GM18508 (cell line): ENCODE results near the gene DSG1.
"Not testable (repeated sequence)": the region's sequence is repeated elsewhere in the genome, so short reads cannot be mapped to it uniquely, and the experiment has no call there.

Experiments used
- ATAC-seq: cut with Tn5 transposase; IDR thresholded peaks from one replicate; pipeline ENCODE4 v1.9.1; 2021; ENCODE audit warnings: moderate number of reproducible peaks; ENCODE audit not compliant: insufficient read depth, unreplicated experiment

Gene DSG1

DNA sequence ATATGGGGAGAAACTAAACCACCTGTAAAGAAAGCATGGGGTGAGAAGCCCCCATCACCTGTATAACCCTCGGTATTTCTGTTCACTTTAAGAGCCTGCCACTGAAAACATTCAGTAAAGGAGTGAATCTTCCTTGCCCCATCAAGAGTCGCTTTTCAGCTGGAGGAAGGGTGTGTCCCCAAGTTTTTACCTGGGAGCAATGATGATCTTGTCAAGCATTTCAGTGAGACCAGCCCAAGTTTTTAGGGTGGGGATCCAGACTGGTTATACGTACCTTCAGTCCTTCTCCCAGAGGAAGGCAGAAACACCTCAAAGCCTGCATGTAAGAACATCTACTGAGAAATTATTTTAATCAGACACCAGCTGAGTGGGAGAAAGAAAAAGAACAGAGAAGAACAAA lies at the start of gene DSG1:
Gene DSG1, plus strand, starts transcription at position 301 of the 400 bp plus-strand sequence. CDS start 141 bp downstream, outside the sequence.
- no peak for ATAC-seq

- no peak for ATAC-seq
These were observed 49.0 kb upstream of the DSG1 start for GRCh38 chr18:31268985-31269406.

- ATAC-seq: no peak
These were observed 48.4 kb upstream of the DSG1 start for GRCh38 chr18:31269566-31269965.

DNA sequence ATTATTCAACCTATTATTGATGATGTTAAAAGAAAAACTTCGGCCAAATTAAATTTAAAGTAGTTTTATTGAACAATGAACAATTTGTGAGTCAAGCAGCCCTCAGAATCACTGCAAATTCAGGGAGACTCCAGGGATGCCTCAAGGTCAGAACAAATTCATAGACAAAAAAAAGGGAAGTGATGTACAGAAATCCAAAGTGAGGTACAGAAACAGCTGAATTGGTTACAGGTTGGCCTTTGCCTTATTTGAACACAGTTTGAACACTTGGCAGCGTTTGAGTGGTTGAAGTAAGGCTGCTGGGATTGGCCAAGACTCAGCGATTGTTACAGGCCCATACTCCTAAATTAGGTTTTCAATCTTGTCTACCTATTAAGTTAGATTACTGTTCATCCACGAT lies 47.4 kb upstream of the DSG1 start:
- no peak for ATAC-seq

- ATAC-seq: no peak
These were observed 44.0 kb upstream of the DSG1 start for GRCh38 chr18:31273812-31274527.

- ATAC-seq: no peak
These were observed 43.0 kb upstream of the DSG1 start for GRCh38 chr18:31274931-31275330.

- no peak for ATAC-seq
These were observed 42.1 kb upstream of the DSG1 start for GRCh38 chr18:31275722-31276463.

- ATAC-seq: no peak
These were observed 39.3 kb upstream of the DSG1 start for GRCh38 chr18:31278609-31279071.

GRCh38 chr18:31280502-31280901 lies 37.5 kb upstream of the DSG1 start:
- no peak for ATAC-seq

GRCh38 chr18:31281437-31281836 lies 36.5 kb upstream of the DSG1 start:
- ATAC-seq: no peak

GRCh38 chr18:31289446-31289845 lies 28.5 kb upstream of the DSG1 start:
- ATAC-seq: not testable (repeated sequence)

- no peak for ATAC-seq
These were observed 26.3 kb upstream of the DSG1 start for GRCh38 chr18:31291688-31292087.

- ATAC-seq: no peak
These were observed 23.7 kb upstream of the DSG1 start for GRCh38 chr18:31294199-31294747.

DNA sequence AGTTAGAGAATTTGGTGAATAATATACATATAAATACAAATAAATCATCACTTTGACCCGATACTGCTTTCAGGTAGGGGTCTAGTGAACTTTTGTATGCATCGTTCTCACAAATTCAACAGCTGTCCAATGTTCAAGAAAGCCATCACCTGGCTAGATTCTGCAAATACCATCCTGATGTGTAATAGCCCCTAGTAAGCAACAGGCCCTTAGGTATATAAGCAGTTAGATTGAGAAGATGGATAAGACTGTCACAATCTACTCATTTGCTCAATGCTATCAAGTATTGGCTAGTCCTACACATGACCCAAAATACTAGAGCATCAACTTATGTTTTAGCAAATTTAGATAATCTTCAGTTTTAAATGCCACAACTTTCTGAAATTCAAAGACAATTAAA lies 20.7 kb upstream of the DSG1 start:
- ATAC-seq: no peak

DNA sequence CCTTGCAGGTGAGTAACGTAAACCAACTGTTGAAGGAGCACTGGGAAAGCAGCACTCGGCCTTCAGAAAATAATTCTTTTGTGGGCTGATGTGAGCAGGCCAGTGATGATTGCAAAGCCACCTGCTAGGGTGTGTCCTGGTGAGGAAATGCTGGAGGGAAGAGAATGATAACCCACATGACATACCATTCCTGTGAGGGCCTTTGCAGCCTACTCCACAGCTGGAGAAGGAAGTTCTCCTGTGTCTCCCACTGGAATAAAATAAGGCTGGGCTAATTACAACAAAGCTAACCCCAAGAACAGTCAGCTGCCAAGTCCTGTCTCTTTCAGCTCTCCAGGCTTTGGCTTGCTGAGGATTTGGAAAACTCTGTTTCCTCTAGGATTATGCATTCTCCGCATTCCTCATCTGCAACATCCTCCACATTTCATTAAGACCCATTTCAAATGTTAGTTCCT lies 16.7 kb upstream of the DSG1 start:
- no peak for ATAC-seq

- ATAC-seq: no peak
These were observed 15.0 kb upstream of the DSG1 start for GRCh38 chr18:31302991-31303390.

GRCh38 chr18:31303771-31304170 lies 14.2 kb upstream of the DSG1 start:
- ATAC-seq: no peak

GRCh38 chr18:31309115-31309514 lies 8.8 kb upstream of the DSG1 start:
- no peak for ATAC-seq

DNA sequence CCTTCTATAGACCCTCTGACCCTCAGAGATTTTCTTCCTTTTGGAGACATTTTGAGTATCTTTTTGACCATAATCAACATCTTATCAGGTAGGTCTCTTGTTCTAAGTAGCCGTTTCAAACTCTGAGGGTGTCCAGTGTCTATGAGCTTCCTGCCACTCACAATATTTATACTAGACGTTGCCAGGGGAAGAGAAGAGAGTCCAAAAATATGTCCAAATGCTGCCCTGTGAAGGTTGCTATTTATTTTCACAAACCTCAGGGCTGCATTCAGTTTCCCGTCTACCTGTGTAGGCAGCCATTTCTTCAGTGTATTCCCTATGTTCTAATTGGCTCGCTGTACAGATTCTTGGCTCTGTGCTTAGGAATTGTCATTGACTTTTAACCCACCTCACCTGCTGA lies 986 bp upstream of the DSG1 start:
- no peak for ATAC-seq

DNA sequence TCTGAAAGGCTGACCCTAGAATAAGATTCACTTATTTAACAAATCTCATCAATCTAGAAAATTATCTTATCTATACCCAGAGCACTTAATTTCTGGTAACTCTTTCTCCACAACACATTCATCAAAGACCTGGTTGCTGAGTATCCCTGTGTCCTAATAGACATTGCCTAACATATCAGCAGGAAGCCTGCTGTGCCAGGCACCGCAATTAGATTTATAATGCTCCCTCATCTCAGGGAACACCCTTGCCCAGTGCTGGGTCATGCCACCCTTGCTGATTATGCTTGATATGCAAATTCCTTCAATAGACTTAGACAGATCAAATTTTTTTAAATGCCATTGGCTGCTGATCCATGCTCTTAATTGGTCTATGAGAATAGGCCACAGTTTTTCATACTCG lies 3.8 kb downstream of the DSG1 start:
- ATAC-seq: no peak

- ATAC-seq: no peak
These were observed 7.1 kb downstream of the DSG1 start for GRCh38 chr18:31325051-31325450.
